LHCN-M2 (cell line): ENCODE results near the gene HOXC5. TPM values are rescaled to one million over a fixed set of nuclear protein-coding genes. Genes with fewer than 3 reads are reported as not detected.

Source experiments
- DNase-seq: peaks from one replicate; pipeline ENCODE4 v3.0.0-alpha.2; 2012; ENCODE audit warnings: low read depth
- total RNA-seq: library from RNA; depleted of rRNA; stranded (reverse); fragments of >200 nt; gene quantifications from 2 replicates; pipeline ENCODE4 v1.2.3, GENCODE V29; 2014

Gene HOXC5
- total RNA-seq, 1 experiment from 2014 or later, result 1.8 TPM

GRCh38 chr12:54019091-54019811 is 13.6 kb upstream of the HOXC5 start:
- DNase-seq, result no peak

- peak; percentile 73 for DNase-seq
Measured at GRCh38 chr12:54019924-54020590, 12.8 kb upstream of the HOXC5 start.

GRCh38 chr12:54020591-54021405 is 12.1 kb upstream of the HOXC5 start:
- no peak for DNase-seq

- peak; percentile 70 for DNase-seq
Measured at GRCh38 chr12:54021432-54022013, 11.3 kb upstream of the HOXC5 start.

GRCh38 chr12:54022960-54023884 is 9.6 kb upstream of the HOXC5 start:
- DNase-seq, result no peak

GRCh38 chr12:54024127-54024526 is 8.7 kb upstream of the HOXC5 start:
- peak; percentile 65 for DNase-seq

GRCh38 chr12:54024581-54025305 is 8.1 kb upstream of the HOXC5 start:
- no peak for DNase-seq

- DNase-seq, result peak; percentile 76
Measured at GRCh38 chr12:54025499-54026405, 7.1 kb upstream of the HOXC5 start.

- DNase-seq, result no peak
Measured at GRCh38 chr12:54026640-54027441, 6.0 kb upstream of the HOXC5 start.

- no peak for DNase-seq
Measured at GRCh38 chr12:54027442-54027786, 5.4 kb upstream of the HOXC5 start.

GRCh38 chr12:54028314-54029201 is 4.3 kb upstream of the HOXC5 start, which contains the start of gene HOXC6:
Gene HOXC6, plus strand, starts transcription at chr12:54028440. Its CDS starts 82 bp downstream, at chr12:54028522.
- peak; percentile 72 for DNase-seq

GRCh38 chr12:54029529-54030441 is 3.1 kb upstream of the HOXC5 start:
- DNase-seq, result no peak

- no peak for DNase-seq
Measured at GRCh38 chr12:54030442-54030801, 2.4 kb upstream of the HOXC5 start.

GRCh38 chr12:54030889-54031471 is 1.9 kb upstream of the HOXC5 start:
- no peak for DNase-seq

- DNase-seq, result no peak
Measured at GRCh38 chr12:54031480-54031879, 1.4 kb upstream of the HOXC5 start.

GRCh38 chr12:54032086-54032619 is 697 bp upstream of the HOXC5 start:
- no peak for DNase-seq
